ENCODE measurements around the gene HSD17B12. TPM values are rescaled to one million over a fixed set of nuclear protein-coding genes. Genes with fewer than 3 reads are reported as not detected.

The HSD17B12 gene
- total and polyA plus RNA-seq, 2 of the 13 experiments (the other 11 are each of a cell fraction or from before 2014, with no cell fraction given), result 50.3 to 117 TPM

- TF ChIP-seq ATF6 (CRISPR knock-in tag; conservative IDR thresholded peaks at IDR 0.05) (no peak), SOX5 (CRISPR knock-in tag; IDR thresholded peaks at IDR 0.05; ENCODE audit: borderline replicate concordance) (no peak), KLF15 (CRISPR knock-in tag; IDR thresholded peaks at IDR 0.05; ENCODE audit: borderline replicate concordance) (no peak), TMF1 (CRISPR knock-in tag; IDR thresholded peaks at IDR 0.05; ENCODE audit: low read depth) (0 out of 2 replicates have a peak, but pooled peaks have one; percentile 72), CHD2 (IDR thresholded peaks at IDR 0.05; ENCODE audit: low read depth, low read length) (peak; percentile 52), PITX1 (CRISPR knock-in tag; IDR thresholded peaks at IDR 0.05) (peak; percentile 85), GMEB1 (CRISPR knock-in tag; IDR thresholded peaks at IDR 0.05; ENCODE audit: borderline replicate concordance) (peak; percentile 100), MXD4 (CRISPR knock-in tag; IDR thresholded peaks at IDR 0.05) (0 out of 2 replicates have a peak, but pooled peaks have one; percentile 28), TBP (CRISPR knock-in tag; IDR thresholded peaks at IDR 0.05) (no peak), ZNF672 (CRISPR knock-in tag; IDR thresholded peaks at IDR 0.05) (no peak), E2F5 (CRISPR knock-in tag; conservative IDR thresholded peaks at IDR 0.05) (peak; percentile 45; the same call in 1 of the 2 replicates), KMT2B (CRISPR knock-in tag; IDR thresholded peaks at IDR 0.05) (peak; percentile 96), ZBTB42 (CRISPR knock-in tag; IDR thresholded peaks at IDR 0.05) (peak; percentile 66; the same call in 1 of the 2 replicates), ZNF556 (CRISPR knock-in tag; IDR thresholded peaks at IDR 0.05; ENCODE audit: borderline replicate concordance) (peak; percentile 97), ZNF282 (IDR thresholded peaks at IDR 0.05; ENCODE audit: partially characterized antibody) (no peak), ZNF24 (IDR thresholded peaks at IDR 0.05) (no peak), HHEX (CRISPR knock-in tag; IDR thresholded peaks at IDR 0.05) (peak; percentile 65), HOXA5 (CRISPR knock-in tag; IDR thresholded peaks at IDR 0.05) (no peak), NFKB2 (CRISPR knock-in tag; IDR thresholded peaks at IDR 0.05; ENCODE audit: borderline replicate concordance) (peak; percentile 55; the same call in 1 of the 2 replicates), NR2C2 (CRISPR knock-in tag; IDR thresholded peaks at IDR 0.05; ENCODE audit: borderline replicate concordance) (peak; percentile 94), MIER3 (CRISPR knock-in tag; IDR thresholded peaks at IDR 0.05; ENCODE audit: borderline replicate concordance) (0 out of 2 replicates have a peak, but pooled peaks have one; percentile 62)
- TF ChIP-seq, protein P1, sequence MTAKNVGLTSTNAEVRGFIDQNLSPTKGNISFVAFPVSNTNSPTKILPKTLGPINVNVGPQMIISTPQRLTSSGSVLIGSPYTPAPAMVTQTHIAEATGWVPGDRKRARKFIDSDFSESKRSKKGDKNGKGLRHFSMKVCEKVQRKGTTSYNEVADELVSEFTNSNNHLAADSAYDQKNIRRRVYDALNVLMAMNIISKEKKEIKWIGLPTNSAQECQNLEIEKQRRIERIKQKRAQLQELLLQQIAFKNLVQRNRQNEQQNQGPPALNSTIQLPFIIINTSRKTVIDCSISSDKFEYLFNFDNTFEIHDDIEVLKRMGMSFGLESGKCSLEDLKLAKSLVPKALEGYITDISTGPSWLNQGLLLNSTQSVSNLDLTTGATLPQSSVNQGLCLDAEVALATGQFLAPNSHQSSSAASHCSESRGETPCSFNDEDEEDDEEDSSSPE (CRISPR knock-in tag; IDR thresholded peaks at IDR 0.05), result peak; percentile 53
- TF ChIP-seq, protein P2, sequence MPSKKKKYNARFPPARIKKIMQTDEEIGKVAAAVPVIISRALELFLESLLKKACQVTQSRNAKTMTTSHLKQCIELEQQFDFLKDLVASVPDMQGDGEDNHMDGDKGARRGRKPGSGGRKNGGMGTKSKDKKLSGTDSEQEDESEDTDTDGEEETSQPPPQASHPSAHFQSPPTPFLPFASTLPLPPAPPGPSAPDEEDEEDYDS (CRISPR knock-in tag; IDR thresholded peaks at IDR 0.05), result peak; percentile 52
- TF ChIP-seq, protein P3, sequence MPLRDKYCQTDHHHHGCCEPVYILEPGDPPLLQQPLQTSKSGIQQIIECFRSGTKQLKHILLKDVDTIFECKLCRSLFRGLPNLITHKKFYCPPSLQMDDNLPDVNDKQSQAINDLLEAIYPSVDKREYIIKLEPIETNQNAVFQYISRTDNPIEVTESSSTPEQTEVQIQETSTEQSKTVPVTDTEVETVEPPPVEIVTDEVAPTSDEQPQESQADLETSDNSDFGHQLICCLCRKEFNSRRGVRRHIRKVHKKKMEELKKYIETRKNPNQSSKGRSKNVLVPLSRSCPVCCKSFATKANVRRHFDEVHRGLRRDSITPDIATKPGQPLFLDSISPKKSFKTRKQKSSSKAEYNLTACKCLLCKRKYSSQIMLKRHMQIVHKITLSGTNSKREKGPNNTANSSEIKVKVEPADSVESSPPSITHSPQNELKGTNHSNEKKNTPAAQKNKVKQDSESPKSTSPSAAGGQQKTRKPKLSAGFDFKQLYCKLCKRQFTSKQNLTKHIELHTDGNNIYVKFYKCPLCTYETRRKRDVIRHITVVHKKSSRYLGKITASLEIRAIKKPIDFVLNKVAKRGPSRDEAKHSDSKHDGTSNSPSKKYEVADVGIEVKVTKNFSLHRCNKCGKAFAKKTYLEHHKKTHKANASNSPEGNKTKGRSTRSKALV (CRISPR knock-in tag; IDR thresholded peaks at IDR 0.05), result no peak
Measured at GRCh38 chr11:43880640-43881159, 200.2 kb downstream of the HSD17B12 start, which contains the start of gene ALKBH3 (continued).
